ENCODE data around the gene C19orf73.

Gene C19orf73, protein sequence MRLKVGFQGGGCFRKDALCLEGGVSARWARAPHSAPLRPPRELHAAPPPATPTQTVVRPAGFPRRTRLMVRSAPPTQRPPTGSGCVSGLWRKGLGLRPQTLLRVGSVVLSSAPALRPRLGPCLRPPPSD

DNA sequence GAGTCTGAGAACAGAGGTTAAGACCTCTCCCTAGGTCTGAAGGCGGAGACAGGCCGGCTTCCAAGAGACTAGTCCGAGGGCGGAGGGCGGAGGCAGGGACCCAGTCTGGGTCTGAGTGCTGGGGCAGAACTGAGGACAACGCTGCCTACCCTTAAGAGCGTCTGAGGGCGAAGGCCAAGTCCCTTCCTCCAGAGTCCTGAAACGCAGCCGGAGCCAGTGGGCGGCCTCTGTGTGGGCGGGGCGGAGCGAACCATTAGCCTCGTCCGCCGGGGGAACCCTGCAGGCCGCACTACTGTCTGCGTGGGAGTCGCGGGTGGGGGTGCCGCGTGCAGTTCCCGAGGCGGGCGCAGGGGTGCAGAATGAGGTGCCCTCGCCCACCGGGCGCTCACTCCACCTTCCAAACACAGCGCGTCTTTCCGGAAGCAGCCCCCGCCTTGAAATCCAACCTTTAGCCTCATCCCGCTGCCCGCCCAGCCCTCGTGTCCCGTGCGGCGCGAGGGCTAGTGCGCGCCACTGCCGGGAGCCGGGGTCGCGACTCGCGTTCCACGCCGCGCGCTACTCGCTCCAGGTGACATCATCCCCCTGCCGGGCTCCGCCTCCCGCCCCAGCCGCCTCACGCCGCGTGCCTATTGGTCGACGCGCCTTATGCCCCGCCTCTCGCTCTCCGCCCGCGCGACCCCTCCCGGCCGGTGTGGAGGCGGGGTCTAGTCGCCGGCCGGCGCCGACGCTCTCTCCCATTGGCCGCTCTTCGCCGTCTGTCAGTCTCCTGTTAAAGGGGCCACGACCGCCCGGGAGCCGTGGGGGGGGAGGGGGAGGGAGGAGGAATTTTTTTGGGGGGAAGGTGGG lies at the start of gene C19orf73:
TSS of gene C19orf73 (minus strand) at position 579 of the 846 bp plus-strand sequence. CDS start at position 458, 121 bp downstream.
- peak; percentile 97 for DNase-seq

DNA sequence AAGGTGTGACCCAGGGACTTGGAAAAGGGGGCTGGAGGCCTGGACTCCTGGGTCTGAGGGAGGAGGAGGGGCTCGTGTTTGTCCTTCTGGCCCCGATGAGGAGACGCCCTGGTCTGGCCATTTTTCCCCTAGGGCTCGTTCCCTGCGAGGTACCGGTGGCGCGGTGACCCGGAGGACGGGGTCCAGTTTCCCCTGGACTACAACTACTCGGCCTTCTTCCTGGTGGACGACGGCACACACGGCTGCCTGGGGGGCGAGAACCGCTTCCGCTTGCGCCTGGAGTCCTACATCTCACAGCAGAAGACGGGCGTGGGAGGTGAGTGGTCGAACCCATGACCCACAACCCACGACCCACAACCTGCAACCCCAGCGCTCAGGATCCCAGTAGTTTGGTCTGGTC lies 49.5 kb upstream of the C19orf73 start:
- DNase-seq, result no peak

DNA sequence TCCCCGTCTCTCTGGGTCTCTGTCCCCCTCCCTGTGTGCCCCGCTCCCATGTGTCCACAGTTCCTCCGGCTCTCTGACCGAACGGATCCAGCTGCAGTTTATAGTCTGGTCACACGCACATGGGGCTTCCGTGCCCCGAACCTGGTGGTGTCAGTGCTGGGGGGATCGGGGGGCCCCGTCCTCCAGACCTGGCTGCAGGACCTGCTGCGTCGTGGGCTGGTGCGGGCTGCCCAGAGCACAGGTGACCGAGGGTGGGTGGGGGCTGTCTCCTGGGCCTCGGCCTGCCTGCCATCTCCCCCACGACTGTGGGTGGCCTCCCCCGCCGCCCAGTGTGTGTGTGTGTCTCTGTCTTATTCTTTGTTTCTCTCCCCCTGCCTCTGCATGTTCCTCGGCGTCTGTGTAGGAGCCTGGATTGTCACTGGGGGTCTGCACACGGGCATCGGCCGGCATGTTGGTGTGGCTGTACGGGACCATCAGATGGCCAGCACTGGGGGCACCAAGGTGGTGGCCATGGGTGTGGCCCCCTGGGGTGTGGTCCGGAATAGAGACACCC lies 49.0 kb upstream of the C19orf73 start:
- DNase-seq, result no peak

DNA sequence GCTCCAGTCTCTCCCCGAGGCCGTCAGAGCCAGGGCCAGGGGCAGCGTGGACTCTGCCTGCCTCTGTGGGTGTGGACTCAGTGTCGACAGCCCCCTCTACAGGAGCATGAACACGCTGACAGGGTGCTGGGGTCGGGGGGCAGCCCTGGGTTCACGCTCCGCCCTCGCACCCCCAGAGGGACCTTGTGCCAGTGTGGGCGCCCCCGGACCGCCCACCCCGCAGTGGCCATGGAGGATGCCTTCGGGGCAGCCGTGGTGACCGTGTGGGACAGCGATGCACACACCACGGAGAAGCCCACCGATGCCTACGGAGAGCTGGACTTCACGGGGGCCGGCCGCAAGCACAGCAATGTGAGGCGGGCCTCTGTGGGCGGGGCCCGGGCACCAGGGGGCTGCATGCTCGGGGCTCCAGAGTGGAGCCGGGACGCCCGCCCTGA lies 46.9 kb upstream of the C19orf73 start:
- no peak for DNase-seq

DNA sequence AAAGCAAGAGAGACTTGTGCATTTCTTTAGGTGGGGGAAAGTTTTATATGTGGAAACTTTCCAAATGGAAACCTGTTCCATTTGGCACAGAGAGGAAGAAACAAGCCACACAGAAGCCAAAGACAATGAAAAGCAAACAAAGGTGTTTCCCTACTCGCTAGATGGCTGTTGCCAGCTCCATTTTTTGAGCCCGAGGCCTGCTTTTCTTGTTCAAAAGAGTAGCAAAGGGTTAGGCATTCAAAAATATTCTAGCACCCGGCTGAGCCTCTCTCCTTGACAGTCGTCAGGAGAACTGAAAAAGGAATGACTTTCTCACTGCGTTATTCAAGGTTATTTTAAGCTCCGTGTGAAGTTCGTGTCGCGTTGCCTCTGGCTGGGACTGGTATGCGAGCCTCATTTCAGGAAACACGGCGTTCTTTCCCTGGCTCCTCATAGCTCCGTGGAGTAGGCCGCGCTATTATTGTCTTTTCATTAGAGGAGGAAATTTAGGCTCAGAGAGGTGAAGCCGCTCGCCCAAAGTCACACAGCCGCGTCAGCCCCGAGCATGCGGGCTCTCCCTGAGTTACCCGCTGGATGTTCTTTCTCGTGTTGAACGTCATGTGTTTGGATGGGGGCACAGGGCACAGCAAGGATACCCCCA lies 46.3 kb upstream of the C19orf73 start:
- no peak for DNase-seq

DNA sequence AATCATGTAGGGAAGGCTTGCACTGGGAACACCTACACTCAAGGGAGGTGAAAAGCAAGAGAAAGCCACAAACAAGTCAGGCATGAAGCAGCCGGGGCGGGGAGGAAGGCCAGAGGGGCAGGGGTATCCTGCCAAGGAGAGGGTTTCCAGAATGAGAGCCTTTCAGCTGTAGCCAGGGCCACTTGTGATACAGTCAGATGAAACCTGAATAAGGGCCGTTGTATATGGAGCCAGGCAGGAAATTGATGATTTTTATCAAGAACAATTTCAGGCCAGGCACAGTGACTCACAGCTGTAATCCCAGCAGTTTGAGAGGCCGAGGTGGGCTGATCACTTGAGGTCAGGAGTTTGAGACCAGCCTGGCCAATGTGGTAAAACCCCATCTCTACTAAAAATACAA lies 43.0 kb upstream of the C19orf73 start:
- DNase-seq, result no peak

DNA sequence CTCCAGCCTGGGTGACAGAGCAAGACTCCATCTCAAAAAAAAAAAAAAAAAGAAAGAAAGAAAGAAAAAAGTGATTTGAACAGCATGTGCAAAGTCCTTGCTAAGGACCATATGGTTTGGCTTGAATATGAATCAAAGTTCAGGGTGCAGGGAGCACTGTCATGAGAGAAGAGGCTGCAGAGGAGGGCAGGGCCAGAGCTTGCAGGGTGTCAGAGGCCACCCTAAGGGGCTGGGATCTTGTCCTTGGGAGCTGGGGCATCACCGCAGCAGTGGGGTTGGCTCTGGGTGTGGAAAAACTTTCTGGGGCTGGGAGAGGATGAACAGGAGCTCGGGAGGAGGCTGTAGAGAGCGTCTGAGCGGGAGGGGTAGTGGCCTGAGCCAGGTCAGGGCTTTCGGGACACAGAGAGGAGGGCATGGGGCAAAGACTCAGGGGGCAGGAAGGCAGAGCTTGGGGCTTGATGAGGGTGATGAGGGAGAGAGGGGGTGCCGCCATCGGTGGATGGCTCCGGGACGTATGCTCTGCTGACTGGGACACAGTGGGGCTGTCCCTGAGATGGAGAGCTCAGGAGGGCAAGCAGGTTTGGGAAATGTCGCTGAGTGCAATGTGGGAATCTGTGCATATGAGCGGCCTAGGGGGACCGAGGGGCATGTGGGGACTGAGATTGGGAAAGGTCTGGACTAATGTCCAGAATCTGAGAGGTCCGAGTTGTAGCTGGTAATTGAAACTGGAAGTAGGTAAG lies 41.7 kb upstream of the C19orf73 start:
- no peak for DNase-seq

DNA sequence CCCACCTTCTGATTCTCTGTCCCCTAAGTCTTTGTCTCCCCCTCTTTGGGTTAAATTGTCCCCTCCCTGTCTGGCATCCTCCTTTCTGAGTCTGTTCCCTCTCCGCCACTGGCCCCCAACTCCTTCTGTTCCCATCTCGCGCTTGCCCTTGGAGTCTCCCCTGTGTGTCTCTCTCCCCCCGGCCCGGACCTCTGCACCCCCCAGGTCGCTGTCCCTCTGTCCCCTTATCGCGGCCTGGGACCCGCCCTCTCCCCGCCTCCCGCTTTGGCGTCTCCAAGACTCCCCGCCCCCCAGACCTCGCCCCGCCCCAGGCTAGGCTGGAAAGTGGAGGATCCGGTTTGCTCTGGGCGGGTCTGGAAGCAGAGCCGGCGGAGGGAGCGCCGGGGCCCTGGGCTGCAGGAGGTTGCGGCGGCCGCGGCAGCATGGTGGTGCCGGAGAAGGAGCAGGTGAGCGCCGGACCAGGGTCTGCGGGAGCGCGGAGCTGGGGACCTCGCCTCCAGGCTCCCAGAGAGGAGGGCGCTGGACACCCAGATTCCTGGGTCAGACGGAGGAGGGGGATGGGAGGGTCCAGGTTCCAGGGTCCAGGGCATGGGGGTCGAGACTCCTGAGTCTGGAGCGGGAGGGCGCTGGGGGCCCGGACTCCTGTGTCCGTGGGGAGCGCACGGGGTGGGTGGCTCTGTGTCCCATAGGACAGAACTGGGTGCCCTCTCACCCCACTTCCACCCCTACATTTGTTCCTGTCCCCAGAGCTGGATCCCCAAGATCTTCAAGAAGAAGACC lies 38.7 kb upstream of the C19orf73 start, which contains the start of gene TRPM4:
TSS of gene TRPM4 (plus strand) at position 348 of the 780 bp plus-strand sequence. CDS start at position 423, 75 bp downstream.
- DNase-seq, result peak; percentile 31

DNA sequence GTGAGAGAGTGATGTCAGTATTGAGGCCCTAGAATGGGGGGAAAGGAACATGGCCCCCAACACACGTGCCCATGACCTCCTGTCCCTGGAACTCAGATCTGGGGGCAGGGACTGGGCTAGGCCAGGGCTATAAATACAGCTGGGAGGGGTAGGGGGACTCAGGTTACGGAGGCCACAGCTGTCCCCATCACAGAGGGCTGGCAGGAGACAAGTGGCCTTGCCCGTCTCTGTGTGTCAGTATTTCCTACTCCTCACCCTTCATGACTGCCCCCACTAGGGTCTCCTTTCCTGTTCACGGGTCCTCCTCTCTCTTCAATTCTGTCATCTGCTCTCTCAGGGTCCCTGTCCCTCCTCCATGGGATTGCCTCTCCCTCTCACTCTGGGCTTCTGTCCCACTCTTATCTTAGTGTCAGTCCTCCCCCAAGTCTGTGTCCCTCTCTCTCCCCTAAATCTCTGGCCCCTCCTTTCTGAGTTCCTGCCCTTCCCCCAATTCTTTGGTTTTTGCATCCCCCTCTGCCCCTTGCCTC lies 36.9 kb upstream of the C19orf73 start:
- DNase-seq, result no peak

DNA sequence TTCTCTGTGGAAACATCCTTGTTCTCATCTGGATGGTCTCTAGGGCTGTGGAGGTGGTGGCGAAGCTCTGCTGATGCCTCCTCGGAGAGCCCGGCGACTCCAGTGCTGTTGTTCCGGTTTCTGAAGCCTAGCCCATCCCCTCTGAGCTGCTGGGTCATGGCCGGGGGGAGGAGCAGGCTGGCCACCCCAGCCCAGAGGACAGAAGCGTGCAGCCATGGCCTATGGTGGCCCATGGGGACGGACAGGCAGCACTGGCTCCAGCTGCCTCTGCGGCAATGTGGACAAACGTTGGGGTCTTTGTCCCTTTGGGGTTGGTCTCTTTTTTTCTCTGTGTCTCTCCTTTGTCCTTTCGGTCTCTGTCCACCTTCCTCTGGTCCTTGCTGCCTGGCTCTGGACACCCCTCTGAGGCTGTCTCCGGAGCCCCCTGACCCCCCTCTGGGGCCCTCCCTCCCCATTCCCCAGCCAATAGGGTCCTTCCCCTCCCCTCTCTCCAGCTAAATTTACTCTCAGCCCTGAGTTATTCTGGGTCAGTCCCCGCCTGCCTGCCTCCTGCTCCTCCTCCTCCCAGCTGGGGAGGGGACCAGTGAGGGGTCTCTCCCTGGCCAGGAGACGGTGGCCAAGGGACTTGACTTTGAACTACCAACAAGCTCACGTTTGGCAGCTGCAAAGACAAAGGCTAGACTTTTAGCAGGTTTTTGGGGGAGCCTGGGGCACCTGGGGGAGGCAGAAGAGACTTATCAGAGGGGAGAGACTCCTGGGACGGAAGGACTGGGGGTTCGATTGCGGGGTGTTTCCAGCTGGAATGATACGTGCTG lies 36.3 kb upstream of the C19orf73 start, which contains the start of gene HRC:
TSS of gene HRC (minus strand) at position 392 of the 815 bp plus-strand sequence. CDS start at position 233, 159 bp downstream.
- DNase-seq, result no peak

DNA sequence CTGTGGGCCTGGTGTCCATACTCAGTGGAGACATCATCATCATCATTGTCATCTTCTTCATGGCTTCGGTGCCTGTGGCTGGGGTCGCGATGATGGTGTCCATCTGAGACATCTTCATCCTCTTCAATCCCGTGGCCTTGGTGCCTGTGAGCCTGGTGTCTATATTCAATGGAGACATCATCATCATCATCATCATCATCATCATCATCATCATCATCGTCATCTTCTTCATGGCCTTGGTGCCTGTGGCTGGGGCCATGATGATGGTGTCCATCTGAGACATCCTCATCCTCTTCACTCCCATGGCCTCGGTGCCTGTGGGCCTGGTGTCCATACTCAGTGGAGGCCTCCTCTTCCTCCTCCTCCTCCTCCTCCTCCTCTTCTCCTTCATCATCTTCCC lies 35.3 kb upstream of the C19orf73 start:
- no peak for DNase-seq

DNA sequence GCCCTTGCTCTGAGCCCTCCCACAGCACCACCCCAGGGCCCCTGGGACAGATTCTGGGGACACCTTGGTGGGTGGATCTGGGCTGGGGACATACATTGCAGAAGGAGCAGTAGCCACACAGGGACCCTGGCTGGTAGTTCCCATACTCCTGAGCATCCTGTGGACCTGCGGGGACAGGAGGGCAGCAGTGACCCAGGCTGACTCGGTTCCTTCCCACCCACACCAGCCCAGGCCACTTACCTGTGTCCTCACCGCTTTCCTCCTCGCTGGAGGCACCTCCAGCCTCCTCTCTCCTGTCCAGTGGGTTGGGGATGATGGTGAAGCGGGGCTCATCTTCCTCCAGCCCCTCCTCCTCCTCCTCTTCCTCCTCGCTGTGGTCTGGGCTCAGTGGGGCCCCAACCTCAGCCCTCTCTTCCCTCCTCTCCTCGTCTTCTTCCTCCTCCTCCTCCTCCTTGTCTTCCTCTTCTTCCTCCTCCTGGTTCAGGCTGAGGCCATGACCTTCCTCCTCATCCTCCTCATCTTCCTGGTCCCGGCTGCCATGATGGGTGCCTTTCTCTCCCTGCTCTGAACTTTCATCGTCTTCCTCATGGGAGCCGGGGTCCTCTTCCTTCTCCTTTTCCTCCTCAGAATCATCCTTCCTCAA lies 34.3 kb upstream of the C19orf73 start:
- no peak for DNase-seq

DNA sequence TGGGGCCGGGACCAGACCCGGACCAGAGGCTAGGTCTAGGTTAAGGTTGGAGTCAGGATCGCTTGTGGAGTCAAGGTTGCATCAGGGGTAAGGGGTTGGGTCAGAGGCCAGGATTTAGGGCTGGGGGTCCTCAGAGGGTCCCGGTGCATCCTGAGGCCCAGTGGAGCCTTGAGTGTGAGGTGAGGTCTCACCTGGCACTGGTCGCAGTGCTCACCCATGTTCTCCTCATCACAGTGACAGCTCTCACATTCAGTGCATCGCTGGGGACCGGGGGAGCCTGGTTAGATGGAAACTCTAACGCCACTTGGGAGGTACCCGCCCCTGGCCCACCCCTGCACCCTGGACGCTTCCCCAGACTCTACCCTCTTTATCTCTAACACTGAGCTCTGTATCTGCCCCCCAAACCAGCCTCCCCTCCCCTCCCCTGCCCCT lies 33.2 kb upstream of the C19orf73 start:
- DNase-seq, result no peak

DNA sequence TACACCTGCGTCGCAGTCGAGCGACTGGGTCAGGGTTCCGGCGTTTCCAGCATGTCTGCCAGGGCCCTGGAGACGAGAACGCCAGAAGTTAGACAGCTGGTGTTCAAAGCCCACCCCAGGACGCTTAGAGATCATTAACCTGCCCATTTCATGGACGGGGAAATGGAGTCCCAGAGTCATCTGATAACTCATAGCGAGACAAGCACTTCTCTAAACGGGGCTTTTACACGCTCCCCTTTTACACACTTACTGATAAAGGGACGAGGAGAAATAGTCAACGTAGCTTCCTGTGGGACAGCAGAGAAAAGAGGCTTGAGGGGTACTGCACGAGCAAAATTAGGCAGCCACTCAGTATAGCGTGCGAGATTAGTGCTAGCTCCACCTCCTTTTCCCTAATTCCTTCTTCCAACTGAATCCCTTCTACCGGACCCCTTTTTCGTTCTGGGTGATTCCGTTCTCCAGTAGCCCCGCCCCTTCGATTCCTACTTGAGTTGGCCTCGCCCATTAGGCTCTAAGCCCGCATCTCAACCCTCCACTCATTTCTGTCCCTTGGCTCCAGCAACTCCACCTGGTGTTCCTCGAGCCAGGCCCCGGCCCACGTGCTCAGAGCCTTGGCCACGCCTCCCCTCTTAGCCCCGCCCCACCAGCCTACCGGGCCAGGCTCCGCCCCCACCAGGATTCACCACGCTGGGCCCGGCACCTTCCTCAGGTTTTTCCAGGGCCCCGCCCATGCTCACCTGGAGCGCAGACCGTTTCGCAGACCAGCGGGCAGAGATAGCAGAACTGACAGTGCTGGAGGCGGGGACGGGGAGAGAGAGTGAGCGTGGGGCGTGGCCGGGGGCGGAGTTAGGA lies 32.5 kb upstream of the C19orf73 start:
- DNase-seq, result peak; percentile 41

DNA sequence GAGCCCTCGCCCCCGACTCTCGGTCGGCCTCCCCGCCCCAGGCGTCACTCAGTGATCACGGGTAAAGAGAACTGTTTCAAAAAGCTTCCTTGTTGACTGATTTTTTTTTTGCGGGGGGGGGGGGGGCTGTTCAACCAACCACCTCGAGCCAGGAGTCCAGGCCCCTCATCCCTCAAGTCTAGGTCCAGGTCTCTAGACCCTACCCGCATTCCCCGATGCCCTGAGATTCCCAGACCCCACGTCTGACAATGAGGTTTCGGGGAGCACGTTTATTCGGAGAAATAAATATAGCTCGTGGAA lies 32.0 kb upstream of the C19orf73 start:
- DNase-seq, result no peak

DNA sequence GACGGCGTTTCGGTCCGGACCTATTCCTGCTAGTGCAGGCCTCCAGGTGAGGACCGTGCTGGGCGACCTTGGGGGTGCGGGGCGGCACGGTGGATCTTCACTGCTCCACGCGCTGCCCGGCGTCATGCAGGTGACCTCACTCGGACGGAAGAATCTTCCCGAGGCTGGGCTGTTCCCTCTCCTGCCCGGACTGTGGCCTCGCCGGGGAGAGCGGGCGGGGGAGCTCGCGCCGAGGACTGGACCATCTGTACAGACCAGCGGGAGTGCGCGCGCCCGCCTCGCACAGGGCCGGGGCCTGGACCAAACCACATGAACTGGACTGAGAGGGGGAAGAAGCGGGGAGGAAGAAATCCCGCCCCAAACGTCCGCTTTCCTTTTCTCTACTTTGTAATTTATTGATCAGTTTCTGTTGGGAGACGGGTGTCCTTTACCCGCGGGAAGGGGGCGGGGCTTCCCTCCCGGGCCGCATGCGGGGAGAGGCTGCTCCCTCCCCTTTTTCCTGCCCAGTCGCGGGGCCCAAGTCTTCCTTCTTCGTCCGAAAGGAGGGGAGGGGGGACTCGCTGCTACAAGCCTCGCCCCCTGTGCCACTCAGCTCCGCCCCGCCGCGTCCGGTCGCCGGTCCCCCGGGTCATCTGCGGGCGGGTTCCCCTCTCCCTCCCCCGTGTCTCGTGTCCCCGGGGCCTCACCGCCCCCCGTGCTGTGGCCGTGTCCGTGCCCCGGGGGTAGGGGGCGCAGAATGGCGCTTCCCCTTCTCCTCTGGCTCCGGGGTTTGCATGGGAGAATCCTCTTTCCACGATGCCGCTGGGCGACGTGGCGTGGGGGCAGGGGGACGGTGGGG lies 31.4 kb upstream of the C19orf73 start:
- DNase-seq, result peak; percentile 47

DNA sequence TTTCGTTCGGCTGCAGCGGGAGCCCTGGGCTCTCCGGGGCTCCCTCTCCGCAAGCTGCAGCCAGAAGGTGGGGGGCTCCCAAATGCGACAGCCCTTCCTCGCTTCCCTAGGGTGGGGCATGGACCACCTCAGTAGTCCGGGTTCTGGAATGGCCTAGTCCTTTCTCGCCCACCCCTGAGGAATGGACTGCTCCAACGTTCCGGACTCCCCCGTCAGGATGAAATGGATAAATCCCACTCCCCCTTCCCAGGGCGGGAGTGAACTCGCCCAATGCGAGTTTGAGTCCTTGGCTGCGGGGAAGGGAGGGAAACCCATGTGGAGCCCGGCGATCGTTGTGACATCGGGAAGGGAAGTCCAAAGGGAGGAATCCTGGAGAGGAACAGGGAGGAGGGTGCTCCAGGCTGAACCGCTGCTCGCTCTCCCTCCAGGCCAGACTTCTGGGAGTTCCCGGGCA lies 30.7 kb upstream of the C19orf73 start:
- no peak for DNase-seq

Data from CD4-positive, alpha-beta T cell treated with Interleukin-17A for 1 hour (primary cell).